ENCODE measurements around the gene ABCB6.
"Not testable (repeated sequence)": the region's sequence is repeated elsewhere in the genome, so short reads cannot be mapped to it uniquely, and the experiment has no call there.

Gene ABCB6

DNA sequence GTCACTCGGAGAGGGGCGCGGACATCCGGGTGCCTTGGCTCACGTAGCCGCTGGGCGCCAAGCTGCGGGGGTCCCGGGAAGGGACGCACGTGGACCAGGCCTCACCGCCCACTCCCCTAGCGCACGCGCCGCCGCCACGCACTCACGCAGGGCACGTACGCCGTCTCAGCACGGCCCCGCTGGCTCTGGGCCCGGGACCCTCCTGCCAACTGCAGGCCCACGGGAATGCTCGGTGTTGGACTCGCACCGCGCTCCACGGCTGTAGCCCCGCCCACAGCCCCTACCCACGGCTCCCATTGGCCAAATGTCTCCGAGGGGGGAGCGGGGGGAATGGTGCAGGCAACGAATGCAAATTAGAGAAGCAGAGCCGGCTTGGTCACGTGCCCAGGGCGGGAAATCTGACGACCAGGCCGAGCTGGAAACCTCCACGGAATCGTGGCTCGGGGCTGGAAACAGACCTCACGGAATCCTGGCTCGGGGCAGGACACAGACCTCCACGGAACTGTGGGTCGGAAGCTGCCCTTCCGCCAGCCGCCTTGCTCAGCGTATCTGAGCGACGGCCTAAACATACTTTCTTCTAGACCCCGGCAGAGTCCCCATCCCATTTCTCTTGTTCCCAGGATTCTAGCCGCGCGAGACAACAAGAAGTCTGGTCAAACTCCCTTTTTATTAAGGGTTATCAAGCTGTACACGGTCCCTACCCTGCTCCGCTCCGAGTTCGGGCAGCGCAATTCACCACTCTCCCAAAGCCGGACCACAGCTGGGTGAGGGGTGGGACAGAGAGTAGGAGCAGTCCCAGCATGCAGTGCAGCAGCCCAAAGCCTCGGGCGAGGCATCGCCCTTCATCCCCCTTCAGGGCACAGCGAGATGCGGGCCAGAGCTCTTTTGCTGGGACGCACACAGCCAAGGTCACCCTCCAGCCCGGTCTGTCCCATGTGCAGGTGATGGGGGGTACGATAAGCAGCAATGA, at the start of gene ABCB6:
ABCB6 (minus strand) TSS at position 227 of the 970 bp plus-strand sequence. CDS start 285 bp downstream, outside the sequence.
- DNase-seq, result peak; percentile 75 to 89 (median 82)

DNA sequence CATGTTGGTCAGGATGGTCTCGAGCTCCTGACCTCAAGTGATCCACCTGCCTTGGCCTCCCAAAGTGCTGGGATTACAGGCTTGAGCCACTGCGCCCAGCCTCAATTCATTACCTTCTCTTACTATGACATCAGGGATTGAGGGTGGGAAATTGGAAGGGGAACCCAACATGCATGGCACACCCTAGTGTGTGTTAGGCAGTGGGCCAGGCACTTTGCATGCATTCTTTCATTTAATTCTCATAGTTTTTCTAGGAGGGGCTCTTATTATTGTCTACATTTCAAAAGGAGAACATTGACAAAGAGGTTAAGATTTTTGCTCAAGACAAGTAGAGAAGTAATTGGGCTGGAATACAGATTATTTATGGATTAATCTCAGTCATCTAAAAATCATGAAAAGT, 49.5 kb upstream of the ABCB6 start:
- DNase-seq, result no peak

DNA sequence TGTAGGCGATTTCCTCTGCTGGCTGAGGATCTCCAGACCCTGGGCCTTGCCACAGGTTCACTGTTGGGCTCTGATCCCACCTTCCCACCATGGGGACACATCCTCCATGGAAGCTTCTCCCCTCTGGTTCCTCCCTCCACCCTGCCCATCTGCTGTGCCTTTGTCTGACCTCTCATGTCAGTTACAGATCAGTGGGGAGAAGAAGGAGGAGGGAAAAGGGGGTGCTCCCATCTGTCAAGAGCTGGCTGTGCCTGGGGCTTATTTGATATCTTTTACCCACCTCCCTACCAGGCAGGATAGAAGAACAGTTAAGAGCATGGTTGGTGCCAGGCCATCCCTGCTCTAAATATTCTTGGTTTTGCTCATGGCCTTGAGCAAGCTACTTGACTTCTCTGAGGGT, 48.1 kb upstream of the ABCB6 start:
- DNase-seq, result no peak

DNA sequence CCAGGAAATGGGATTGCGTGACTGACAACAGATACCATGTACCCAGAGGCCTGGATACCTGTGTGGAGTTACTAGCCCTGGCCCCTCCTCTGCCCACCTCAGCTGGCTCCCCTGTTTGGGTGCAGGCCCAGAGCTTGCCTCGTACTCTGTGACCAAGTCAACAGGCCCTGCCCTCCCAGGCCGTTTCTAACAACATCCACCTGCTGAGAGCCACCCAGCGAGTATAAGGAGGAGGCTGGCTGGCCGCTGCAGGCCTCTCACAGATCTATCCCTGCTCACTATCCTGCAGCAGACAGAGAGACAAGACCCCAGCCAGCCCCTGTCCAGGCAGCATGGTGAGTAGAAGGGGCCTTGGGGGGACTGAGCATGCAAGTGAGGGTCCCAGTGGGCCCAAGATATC, 47.5 kb upstream of the ABCB6 start:
- no peak for DNase-seq

DNA sequence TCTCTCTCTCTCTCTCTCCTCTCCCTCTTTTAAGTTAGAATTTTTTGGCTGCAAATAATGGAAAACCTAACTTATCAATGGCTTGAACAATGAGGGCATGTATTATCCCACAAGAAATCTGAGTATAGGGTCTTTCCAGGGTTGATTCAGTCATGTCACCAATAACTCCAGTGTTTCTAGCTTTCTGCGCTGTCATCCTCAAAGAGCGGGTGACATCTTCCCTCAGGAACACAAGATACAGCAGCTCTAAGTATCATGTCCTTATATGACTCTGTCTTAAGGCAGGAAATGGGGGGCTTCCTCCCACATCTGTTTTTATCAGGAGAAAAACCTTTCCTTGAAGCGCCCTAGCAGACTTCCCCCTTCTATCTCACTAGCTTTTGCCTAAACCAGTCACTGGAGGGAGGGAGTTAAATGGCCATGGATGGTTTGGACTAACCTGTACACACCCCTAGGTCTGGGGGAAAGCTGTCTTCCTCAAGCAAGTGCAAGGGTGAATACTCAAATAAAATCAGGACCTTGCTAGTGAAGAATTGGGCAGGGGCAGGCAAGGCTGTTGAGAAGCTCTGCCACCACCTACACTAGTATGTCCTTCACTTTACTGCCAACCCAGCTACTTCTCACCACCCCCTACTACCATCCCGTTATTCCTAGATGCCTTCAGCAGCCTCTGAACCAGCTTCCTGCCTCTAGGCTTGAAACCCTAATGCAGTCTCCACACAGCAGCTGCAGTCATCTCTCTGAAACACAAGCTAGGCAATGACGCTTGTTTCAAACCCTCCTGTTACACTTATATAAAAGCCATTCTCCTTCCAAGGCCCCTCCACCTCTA, 42.5 kb upstream of the ABCB6 start:
- DNase-seq, result no peak

DNA sequence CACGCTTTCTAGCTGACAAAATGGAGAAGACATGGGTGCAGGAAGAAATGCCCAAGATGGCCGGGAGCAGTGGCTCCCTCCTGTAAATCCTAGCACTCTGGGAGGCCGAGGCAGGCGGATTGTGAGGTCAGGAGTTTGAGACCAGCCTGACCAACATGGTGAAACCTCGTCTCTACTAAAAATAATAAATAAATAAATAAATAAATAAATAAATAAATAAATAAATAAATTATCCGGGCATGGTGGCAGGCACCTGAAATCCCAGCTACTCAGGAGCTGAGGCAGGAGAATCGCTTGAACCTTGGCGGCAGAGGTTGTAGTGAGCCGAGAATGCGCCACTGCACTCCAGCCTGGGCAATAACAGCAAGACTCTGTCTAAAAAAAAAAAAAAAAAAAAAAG, 40.2 kb upstream of the ABCB6 start:
- DNase-seq, result not testable (repeated sequence)

DNA sequence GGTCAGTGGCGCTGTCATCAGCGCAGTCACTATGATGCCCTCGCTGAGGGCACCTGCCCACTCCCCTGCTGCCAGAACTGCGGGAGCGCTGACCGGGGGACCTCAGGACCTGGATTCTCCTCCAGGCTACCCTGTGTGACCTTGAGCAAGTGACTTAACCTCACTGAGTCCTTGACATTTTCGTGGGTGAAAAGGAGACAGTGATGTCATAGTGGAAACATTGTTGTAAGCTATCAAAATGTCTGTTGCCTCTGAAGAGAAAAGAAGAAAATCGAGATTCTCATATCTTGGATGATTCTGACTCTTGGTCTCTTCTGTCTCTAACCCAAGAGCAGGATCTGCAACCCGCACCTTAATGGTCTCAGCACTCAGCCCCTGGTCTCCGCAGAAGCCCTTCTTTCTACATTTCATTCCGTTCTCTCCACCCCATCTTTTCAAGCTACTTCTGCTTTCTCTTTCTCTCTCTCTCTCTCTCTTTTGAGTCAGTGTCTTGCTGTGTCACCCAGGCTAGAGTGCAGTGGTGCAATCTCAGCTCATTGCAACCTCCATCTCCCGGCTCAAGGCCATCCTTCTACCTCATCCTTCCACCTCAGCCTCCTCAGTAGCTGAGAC, 35.9 kb upstream of the ABCB6 start:
- peak; percentile 67 to 82 (median 77) for DNase-seq

DNA sequence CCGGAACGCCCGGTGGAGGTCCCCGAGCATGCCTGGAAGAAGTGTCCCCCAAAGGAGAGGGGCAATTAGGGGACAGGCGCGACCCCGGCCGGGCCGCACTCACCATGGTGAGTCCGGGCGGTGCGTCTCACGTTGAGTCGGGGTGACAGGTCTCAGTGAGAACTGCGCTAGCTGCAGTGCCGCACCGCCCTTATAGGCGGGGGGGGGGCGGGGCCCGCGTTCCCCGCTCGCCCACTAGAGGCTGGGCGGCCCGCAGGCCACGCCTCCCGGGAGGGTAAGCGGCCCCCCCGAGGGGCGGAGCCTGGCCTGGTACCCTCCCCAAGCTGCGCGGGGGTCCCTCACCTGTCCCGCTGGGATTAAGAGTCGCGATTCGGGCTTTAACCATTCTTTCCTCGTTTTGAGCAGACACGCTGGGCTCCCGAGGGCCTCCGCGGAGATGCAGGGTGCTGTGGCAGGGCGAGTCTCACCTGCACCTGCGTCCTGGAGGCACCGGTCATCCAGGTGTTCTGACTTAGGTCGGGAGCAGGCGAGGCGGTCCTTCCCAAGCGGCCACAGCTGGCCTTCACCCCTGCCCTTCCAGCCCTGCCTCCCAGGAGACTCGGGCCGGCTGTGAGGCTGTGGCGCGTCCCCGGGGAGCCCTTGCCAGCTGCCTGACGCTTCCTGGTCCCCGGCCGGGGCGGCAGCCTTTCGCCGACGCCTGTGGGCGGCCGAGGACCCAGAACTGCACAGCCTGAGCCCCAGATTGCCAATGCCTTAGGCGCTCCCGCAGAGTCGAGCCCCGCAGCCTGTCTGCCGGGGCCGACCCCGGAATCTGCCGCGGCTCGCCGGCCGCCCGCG, 35.2 kb upstream of the ABCB6 start, which contains the start of gene TUBA4A:
TUBA4A (minus strand) TSS at position 166 of the 837 bp plus-strand sequence; CDS start at position 106, 60 bp downstream.
- DNase-seq, result peak; percentile 87 to 96 (median 92)

DNA sequence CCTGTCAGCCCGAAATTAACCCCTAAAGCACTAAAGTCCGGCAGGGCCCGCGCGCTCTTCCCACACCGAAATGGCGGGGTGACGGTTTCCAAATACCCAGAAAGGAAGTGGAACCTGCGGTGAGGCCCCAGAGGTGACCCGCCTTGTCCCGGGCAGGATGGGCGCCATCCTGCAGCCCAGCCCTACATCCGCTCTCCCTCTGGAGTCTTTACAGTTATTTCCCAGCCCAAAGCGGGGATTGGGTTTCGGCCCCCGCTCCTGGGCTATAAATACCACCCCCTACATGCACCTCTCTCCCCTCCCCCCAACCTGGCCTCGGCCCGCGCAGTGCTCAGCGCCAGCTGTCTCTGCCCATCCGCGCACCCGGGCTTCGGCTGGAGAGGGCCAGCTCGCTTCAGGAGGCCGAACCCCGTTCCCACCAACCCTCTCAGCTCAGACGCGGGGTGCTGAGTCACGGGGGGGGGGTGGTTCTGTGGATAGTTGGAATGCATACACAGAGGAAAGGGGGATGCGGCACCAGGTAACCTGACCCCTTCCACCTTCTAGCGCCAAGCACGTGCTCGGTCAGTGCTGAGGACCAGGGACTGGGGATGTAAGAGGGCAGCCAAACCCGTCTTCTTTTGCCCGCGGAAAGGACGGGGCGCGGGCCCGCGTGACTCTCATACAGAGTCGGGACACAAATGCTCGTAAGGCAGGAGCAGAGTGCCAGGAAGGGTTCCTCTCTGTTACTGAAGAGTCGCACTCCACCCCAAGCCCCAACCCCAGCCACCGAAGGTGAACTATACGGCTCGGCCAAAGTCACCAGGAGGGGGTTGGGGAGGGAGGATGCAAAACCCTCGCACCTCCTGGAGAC, 34.4 kb upstream of the ABCB6 start, which contains the start of gene TUBA4B:
TUBA4B (plus strand) TSS at position 344 of the 853 bp plus-strand sequence; CDS start at position 509, 165 bp downstream.
- peak in 2 of 3 donors; percentile 39 to 48 for DNase-seq

DNA sequence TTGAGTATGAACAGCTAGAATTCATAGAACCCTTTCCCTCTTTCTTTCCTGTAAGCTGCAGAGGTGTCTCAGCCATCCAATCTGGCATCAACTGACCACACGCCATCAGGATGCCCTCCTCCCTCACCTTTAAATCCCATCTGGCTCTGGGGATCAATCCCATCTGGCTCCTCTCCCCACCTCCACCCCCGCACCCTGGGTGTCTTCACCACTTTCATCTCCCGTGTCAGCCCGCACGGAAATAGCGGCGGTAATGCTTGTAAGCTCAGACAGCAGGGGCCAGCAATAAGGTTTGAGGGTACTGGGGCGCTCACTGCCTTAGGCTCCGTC, 33.8 kb upstream of the ABCB6 start:
- DNase-seq, result no peak

DNA sequence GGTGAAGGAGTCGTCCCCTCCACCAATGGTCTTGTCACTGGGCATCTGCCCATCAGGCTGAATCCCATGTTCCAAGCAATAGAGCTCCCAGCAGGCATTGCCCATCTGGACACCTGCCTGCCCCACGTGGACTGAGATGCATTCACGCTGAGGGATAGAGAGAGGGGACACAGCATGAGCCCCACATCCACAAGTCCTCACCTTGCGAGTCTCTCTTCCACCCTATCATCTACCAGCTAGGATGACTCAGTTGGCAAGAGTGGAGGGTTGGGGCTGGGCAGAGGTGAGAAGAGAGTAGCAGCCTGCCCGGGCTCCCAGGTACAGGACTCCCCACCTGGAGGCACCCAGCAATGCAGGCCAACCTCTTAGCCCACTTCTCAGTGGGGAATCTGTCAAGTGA, 33.3 kb upstream of the ABCB6 start:
- no peak for DNase-seq

DNA sequence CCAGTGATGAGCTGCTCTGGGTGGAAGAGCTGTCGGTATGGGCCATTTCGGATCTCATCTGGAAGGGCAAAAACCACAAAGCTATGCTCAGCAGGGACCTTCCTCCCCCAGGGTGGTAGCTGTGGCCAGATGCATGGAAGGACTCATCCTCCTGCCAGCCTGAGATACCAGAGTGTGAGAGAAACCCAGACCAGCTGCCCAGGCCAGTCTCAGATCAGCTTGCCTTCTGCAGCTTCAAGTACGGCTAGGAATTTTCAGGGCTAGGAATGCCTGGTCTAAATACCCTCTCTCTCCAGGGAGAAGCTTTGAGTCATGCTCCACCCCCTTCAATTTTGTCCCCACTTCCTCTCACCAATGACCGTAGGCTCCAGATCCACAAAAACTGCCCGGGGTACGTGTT, 32.9 kb upstream of the ABCB6 start:
- peak; percentile 29 to 37 (median 32) for DNase-seq

DNA sequence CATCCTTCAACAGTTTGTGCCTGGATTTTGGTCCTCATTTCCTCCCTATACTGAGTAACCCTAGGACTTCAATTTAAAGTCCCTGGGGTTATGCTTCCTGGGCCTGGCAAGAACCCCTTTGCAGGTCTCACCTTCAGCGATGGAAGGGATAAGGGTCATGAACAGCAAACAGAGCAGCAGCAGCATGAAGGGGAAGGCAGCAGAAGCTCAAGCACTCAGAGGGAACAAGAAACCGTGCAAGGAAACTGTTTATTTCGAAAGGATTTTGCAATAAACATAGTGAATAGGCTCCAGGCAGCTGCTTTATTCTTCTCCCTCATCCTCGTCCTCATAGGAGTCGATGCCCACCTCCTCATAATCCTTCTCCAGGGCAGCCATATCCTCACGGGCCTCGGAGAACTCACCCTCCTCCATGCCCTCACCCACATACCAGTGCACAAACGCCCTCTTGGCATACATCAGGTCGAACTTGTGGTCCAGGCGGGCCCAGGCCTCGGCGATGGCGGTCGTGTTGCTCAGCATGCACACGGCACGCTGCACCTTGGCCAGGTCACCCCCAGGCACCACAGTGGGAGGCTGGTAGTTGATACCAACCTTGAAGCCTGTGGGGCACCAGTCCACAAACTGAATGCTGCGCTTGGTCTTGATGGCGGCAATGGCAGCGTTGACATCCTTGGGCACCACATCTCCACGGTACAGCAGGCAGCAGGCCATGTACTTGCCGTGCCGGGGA, 31.5 kb upstream of the ABCB6 start:
- no peak for DNase-seq

DNA sequence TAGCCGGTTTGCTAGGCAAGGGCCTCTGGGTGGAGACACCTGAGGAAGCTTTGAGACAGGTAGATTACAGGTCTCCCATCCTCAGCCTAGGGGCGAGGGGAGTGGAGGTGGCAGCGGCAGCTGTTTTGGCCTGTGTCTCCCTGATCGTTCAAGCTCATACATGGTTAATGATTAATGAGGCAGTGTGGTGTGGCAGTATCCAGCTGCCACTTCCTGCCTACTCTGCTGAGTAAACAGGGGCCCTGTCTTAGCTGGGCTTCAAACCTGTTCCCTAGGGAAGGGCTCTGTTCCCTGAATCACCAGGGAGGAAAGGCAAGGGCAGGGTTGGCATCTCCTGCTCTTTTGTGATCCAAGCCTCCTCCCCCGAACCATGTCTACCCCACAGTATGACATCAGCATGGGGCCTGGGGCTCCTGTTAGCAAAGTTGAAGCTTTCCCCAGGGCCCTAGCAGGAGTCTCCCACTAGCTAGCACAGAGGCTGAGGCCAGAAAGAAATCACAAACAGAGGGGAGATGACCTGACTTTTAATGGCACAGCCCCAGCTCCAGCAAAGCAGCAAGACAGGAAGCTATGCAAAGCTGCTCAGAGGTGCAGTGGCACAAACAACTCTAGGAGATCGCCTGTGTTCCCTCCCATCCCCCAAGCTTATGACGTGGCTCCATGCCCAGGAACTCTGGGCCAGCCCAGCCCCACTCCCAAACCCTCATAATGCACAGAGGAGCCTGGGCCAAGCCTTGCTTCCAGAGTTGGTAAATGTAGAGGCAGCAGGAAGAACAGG, 30.6 kb upstream of the ABCB6 start:
- peak in 1 of 3 donors; percentile 45 for DNase-seq

DNA sequence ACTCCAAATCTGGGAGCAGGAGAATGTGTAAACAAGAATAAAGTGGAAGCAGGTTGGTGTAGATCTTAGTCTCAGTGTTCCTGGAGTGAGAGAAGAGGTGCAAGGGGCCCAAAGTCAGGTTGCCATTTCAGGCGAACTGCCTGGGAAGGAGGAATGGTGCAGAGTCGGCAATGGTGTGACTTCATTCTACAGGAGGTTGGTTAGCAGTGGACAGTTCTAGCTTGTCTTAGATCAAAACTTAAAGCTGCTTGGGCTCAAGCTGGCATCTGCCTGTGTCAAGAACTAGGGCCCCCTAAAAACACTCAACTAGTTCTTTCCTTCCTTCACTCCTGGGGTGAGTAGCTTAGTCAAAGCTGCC, 30.1 kb upstream of the ABCB6 start:
- DNase-seq, result no peak

DNA sequence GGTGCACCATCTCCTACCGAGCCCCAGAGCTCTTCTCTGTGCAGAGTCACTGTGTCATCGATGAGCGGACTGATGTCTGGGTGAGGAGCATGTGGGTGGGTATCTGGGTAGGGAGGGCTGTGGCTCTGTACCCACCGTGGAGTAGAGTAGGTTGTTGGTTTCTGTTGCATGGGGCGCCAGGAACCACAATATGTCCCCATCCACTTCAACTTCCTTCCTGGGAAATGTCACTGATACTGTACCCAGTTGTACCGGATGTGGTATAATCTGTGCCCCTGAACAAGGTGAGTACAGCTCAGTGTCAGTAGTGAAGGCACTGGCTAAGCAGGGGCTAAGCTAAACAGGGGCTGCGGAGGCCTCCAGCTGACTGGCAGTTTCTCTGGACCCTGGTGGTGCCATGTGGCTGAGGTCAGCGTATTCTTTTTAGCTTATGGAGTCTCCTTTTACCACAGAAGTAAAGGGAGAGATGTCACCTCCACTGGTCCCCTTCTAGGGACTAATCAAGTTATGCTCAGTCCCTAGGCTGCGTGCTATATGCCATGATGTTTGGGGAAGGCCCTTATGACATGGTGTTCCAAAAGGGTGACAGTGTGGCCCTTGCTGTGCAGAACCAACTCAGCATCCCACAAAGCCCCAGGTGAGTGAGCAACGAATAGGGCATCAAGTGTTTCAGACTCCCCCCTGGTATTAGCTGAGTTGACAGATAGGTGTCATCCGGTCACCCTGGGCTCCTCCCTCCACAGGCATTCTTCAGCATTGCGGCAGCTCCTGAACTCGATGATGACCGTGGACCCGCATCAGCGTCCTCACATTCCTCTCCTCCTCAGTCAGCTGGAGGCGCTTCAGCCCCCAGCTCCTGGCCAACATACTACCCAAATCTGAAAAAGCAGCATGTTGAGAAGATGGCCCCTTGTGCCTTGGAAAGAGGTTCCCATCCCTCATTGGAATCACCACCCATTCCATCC, 29.2 kb upstream of the ABCB6 start:
- no peak for DNase-seq

DNA sequence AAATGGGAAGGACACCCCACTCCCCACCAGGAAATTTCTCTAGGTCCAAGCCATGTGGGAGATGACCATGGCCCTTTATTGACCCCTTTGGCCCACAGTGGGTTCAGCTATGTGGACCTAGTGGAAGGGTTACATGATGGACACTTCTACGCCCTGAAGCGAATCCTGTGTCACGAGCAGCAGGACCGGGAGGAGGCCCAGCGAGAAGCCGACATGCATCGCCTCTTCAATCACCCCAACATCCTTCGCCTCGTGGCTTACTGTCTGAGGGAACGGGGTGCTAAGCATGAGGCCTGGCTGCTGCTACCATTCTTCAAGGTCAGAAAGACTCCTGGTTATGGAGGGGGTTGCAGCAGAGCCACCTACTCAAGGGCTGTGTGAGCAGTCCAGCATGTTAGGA, 27.8 kb upstream of the ABCB6 start:
- no peak for DNase-seq

DNA sequence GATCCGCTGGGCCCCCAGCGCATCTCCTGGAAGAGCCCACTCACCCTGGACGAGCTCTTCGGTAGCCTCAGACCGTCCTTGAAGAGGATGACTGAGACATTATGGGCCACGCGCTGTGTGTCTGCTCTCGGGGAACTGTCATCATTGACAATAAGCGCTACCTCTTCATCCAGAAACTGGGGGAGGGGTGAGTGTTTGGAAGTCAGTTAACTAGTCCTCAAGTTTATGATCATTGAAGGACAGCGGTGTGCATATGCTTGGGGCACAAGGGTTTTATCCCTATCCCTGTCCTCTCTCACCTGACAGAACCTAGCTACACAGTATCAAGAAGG, 27.1 kb upstream of the ABCB6 start:
- DNase-seq, result no peak

Data from suppressor macrophage treated with lipopolysaccharide for 1 hour (primary cell).